HK-2 (cell line): Measurements from ENCODE around the gene COL11A2.

ENCODE experiments used
- DNase-seq: peaks from one replicate; pipeline ENCODE4 v3.0.0-alpha.2; 2018; ENCODE audit not compliant: unreplicated experiment

Gene COL11A2

GRCh38 chr6:33117811-33118277, 74.4 kb downstream of the COL11A2 start:
- no peak for DNase-seq

- DNase-seq, result no peak
Observed at GRCh38 chr6:33116841-33117711, 75.2 kb downstream of the COL11A2 start.

GRCh38 chr6:33116417-33116816, 75.8 kb downstream of the COL11A2 start:
- no peak for DNase-seq

- no peak for DNase-seq
Observed at GRCh38 chr6:33114406-33114805, 77.9 kb downstream of the COL11A2 start.

GRCh38 chr6:33113755-33114154, 78.5 kb downstream of the COL11A2 start:
- DNase-seq, result no peak
